ENCODE data around the gene ATG16L2. TPM values are rescaled to one million over a fixed set of nuclear protein-coding genes. Genes with fewer than 3 reads are reported as not detected.

Gene ATG16L2
- total RNA-seq, 1 donor from 2014 or later, result 9.6 TPM

GRCh38 chr11:72792437-72793021 is 21.7 kb upstream of the ATG16L2 start:
- Histone ChIP-seq H3K4me1 (ENCODE audit: insufficient read depth, low read length) (peaks cover 29% of the 10 kb centered on the region), H3K27ac (ENCODE audit: low read depth, low read length) (no peak overlapping the region), H3K36me3 (ENCODE audit: insufficient read depth, low read length) (no peaks in the 10 kb centered on the region), H4K20me1 (ENCODE audit: insufficient read depth, low read length) (no peaks in the 10 kb centered on the region), H2AFZ (ENCODE audit: low read depth, low read length) (no peak overlapping the region), H3K79me2 (ENCODE audit: insufficient read depth, low read length) (no peaks in the 10 kb centered on the region), H3K9me3 (ENCODE audit: insufficient read depth, low read depth, low read length) (no peaks in the 10 kb centered on the region), H3K27me3 (ENCODE audit: insufficient read depth, low read length) (no peaks in the 10 kb centered on the region), H3K4me3 (ENCODE audit: insufficient read depth, low read depth, low read length) (no peak overlapping the region), H3K9ac (ENCODE audit: low read length) (no peak overlapping the region), H3K4me2 (ENCODE audit: low read length) (no peak overlapping the region)
- Mint-ChIP-seq H3K36me3 (ENCODE audit: low read depth, unreplicated experiment) (no peaks in the 10 kb centered on the region), H3K27ac (ENCODE audit: unreplicated experiment) (no peak overlapping the region), H3K9me3 (ENCODE audit: unreplicated experiment) (peaks cover 3% of the 10 kb centered on the region), H3K27me3 (ENCODE audit: low read depth, unreplicated experiment) (no peaks in the 10 kb centered on the region), H3K4me3 (ENCODE audit: unreplicated experiment) (no peak overlapping the region), H3K4me1 (ENCODE audit: low read depth, unreplicated experiment) (peaks cover 10% of the 10 kb centered on the region)
- no peak for FAIRE-seq
- DNase-seq (ENCODE audit: low read depth), result no peak
- TF ChIP-seq CTCF (IDR thresholded peaks at IDR 0.05; ENCODE audit: insufficient read depth, low read depth, low read length) (no peak), EZH2 (IDR thresholded peaks at IDR 0.05; ENCODE audit: insufficient read depth, low read length) (no peak)

DNA sequence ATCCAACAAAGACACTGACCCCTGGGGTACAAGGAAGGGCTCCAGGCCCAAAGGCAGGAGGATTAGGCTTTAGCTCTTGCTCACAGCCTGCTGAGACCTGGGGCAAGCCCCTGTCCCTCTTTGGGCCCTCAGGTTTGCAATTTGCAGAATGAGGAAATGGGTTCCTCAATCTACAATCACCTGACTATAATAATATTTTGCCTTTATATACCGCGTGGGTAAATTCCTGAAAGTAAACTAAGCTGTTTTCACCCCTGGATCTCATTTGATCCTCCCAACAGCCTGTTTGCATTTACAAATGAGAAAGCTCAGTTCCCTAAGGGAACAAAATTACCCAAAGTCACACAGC is 21.2 kb upstream of the ATG16L2 start:
- H3K9ac ChIP-seq (ENCODE audit: low read length), result peak overlapping the region; percentile 86

More for the DNA sequence above, 21.2 kb upstream of the ATG16L2 start:
- Histone ChIP-seq H3K4me1 (ENCODE audit: insufficient read depth, low read length) (peaks cover 29% of the 10 kb centered on the region), H3K27ac (ENCODE audit: low read depth, low read length) (peak overlapping the region; percentile 91), H3K9me3 (ENCODE audit: insufficient read depth, low read depth, low read length) (no peaks in the 10 kb centered on the region), H2AFZ (ENCODE audit: low read depth, low read length) (peak overlapping the region; percentile 55), H4K20me1 (ENCODE audit: insufficient read depth, low read length) (no peaks in the 10 kb centered on the region), H3K4me3 (ENCODE audit: insufficient read depth, low read depth, low read length) (no peak overlapping the region), H3K79me2 (ENCODE audit: insufficient read depth, low read length) (no peaks in the 10 kb centered on the region), H3K36me3 (ENCODE audit: insufficient read depth, low read length) (no peaks in the 10 kb centered on the region), H3K27me3 (ENCODE audit: insufficient read depth, low read length) (no peaks in the 10 kb centered on the region), H3K4me2 (ENCODE audit: low read length) (peak overlapping the region; percentile 85)
- Mint-ChIP-seq H3K9me3 (ENCODE audit: unreplicated experiment) (peaks cover 3% of the 10 kb centered on the region), H3K36me3 (ENCODE audit: low read depth, unreplicated experiment) (no peaks in the 10 kb centered on the region), H3K4me1 (ENCODE audit: low read depth, unreplicated experiment) (peaks cover 10% of the 10 kb centered on the region), H3K27me3 (ENCODE audit: low read depth, unreplicated experiment) (no peaks in the 10 kb centered on the region), H3K4me3 (ENCODE audit: unreplicated experiment) (peak overlapping the region; percentile 91), H3K27ac (ENCODE audit: unreplicated experiment) (peak overlapping the region; percentile 77)
- FAIRE-seq, result no peak
- TF ChIP-seq CTCF (IDR thresholded peaks at IDR 0.05; ENCODE audit: insufficient read depth, low read depth, low read length), result no peak
- TF ChIP-seq EZH2 (IDR thresholded peaks at IDR 0.05; ENCODE audit: insufficient read depth, low read length), result no peak
- DNase-seq (ENCODE audit: low read depth), result no peak

Data from astrocyte (in vitro differentiated cells and primary cell).